ENCODE data around the gene ZNF516.
A peak's percentile ranks its signal among the peaks of the same experiment; 100 is the strongest.

The ZNF516 gene

GRCh38 chr18:76395609-76396008, 99.4 kb downstream of the ZNF516 start:
- H3K9me3 ChIP-seq (ENCODE audit: control insufficient read depth, low read length) = no peaks in the 10 kb centered on the region
- no peak overlapping the region for H2BK12ac ChIP-seq (ENCODE audit: low read length in 2 of 2)
- peak overlapping the region in 1 of 2 experiments; percentile 24 for H3K4me3 ChIP-seq (ENCODE audit: insufficient read depth in 1 of 2, low read depth in 1 of 2, low read length in 2 of 2)
- no peak overlapping the region for H2AK5ac ChIP-seq (ENCODE audit: low read length, severe bottlenecking)
- no peak overlapping the region for H2BK15ac ChIP-seq (ENCODE audit: low read depth, poor library complexity, severe bottlenecking)
- H3K79me1 ChIP-seq (replicated peaks; ENCODE audit: low read length, poor library complexity, severe bottlenecking) = peaks cover 32% of the 10 kb centered on the region
- H3K4ac ChIP-seq (ENCODE audit: low read depth in 1 of 2, low read length in 2 of 2) = no peak overlapping the region
- no peak overlapping the region for H3K27ac ChIP-seq (ENCODE audit: low read length, poor library complexity, severe bottlenecking)
- no peak for DNase-seq
- H3K36me3 ChIP-seq (ENCODE audit: control insufficient read depth in 1 of 2, insufficient read depth in 2 of 2, low read depth in 1 of 2, low read length in 2 of 2) = peaks cover 4 to 15% of the 10 kb centered on the region in 2 experiments
- no peak overlapping the region for H3K4me2 ChIP-seq (ENCODE audit: low read length, poor library complexity, severe bottlenecking)
- no peak overlapping the region for H3K14ac ChIP-seq (ENCODE audit: low read length in 2 of 2)
- no peak overlapping the region for H2BK5ac ChIP-seq (ENCODE audit: low read depth, low read length, poor library complexity, severe bottlenecking)
- H3K18ac ChIP-seq (ENCODE audit: low read depth in 1 of 2, low read length in 2 of 2) = no peak overlapping the region
- no peak overlapping the region for H3K9ac ChIP-seq (ENCODE audit: low read length)
- WGBS = 94% methylated on average over 20 of the region's 20 CpGs
- H3K4me1 ChIP-seq (ENCODE audit: control insufficient read depth, insufficient read depth, low read depth, low read length) = peaks cover 13% of the 10 kb centered on the region
- no peak overlapping the region for H2AFZ ChIP-seq (ENCODE audit: low read depth, low read length)
- H4K91ac ChIP-seq (ENCODE audit: low read length) = no peak overlapping the region
- H3K23ac ChIP-seq (ENCODE audit: low read length in 2 of 2) = no peak overlapping the region
- no peak overlapping the region for H4K8ac ChIP-seq (ENCODE audit: low read length)
- H3K27me3 ChIP-seq (ENCODE audit: control insufficient read depth in 1 of 2, insufficient read depth in 1 of 2, low read length in 2 of 2) = no peaks in the 10 kb centered on the region
- H2BK120ac ChIP-seq (ENCODE audit: low read depth, low read length) = no peak overlapping the region

GRCh38 chr18:76394780-76395476, 100.1 kb downstream of the ZNF516 start:
- H3K4me3 ChIP-seq (ENCODE audit: insufficient read depth in 1 of 2, low read depth in 1 of 2, low read length in 2 of 2) = no peak overlapping the region
- no peak overlapping the region for H4K8ac ChIP-seq (ENCODE audit: low read length)
- no peaks in the 10 kb centered on the region for H3K27me3 ChIP-seq (ENCODE audit: control insufficient read depth in 1 of 2, insufficient read depth in 1 of 2, low read length in 2 of 2)
- 92% methylated on average over 12 of the region's 15 CpGs for WGBS
- peaks cover 17% of the 10 kb centered on the region for H3K4me1 ChIP-seq (ENCODE audit: control insufficient read depth, insufficient read depth, low read depth, low read length)
- no peak overlapping the region for H4K91ac ChIP-seq (ENCODE audit: low read length)
- H2AFZ ChIP-seq (ENCODE audit: low read depth, low read length) = no peak overlapping the region
- no peak overlapping the region for H3K27ac ChIP-seq (ENCODE audit: low read length, poor library complexity, severe bottlenecking)
- DNase-seq = no peak
- H3K36me3 ChIP-seq (ENCODE audit: control insufficient read depth in 1 of 2, insufficient read depth in 2 of 2, low read depth in 1 of 2, low read length in 2 of 2) = peaks cover 4 to 18% of the 10 kb centered on the region in 2 experiments
- no peak overlapping the region for H3K4ac ChIP-seq (ENCODE audit: low read depth in 1 of 2, low read length in 2 of 2)
- H2AK5ac ChIP-seq (ENCODE audit: low read length, severe bottlenecking) = no peak overlapping the region
- no peak overlapping the region for H3K23ac ChIP-seq (ENCODE audit: low read length in 2 of 2)
- H2BK120ac ChIP-seq (ENCODE audit: low read depth, low read length) = no peak overlapping the region
- H3K79me1 ChIP-seq (replicated peaks; ENCODE audit: low read length, poor library complexity, severe bottlenecking) = peaks cover 36% of the 10 kb centered on the region
- H3K14ac ChIP-seq (ENCODE audit: low read length in 2 of 2) = no peak overlapping the region
- H3K9ac ChIP-seq (ENCODE audit: low read length) = no peak overlapping the region
- no peak overlapping the region for H2BK5ac ChIP-seq (ENCODE audit: low read depth, low read length, poor library complexity, severe bottlenecking)
- H3K18ac ChIP-seq (ENCODE audit: low read depth in 1 of 2, low read length in 2 of 2) = no peak overlapping the region
- no peak overlapping the region for H2BK12ac ChIP-seq (ENCODE audit: low read length in 2 of 2)
- H2BK15ac ChIP-seq (ENCODE audit: low read depth, poor library complexity, severe bottlenecking) = no peak overlapping the region
- no peak overlapping the region for H3K4me2 ChIP-seq (ENCODE audit: low read length, poor library complexity, severe bottlenecking)
- H3K9me3 ChIP-seq (ENCODE audit: control insufficient read depth, low read length) = no peaks in the 10 kb centered on the region

- Histone ChIP-seq H2AK5ac (ENCODE audit: low read length, severe bottlenecking) (no peak overlapping the region), H3K4ac (ENCODE audit: low read depth in 1 of 2, low read length in 2 of 2) (no peak overlapping the region), H3K79me1 (replicated peaks; ENCODE audit: low read length, poor library complexity, severe bottlenecking) (peaks cover 53% of the 10 kb centered on the region), H3K36me3 (ENCODE audit: control insufficient read depth in 1 of 2, insufficient read depth in 2 of 2, low read depth in 1 of 2, low read length in 2 of 2) (peaks cover 4 to 23% of the 10 kb centered on the region in 2 experiments), H2BK15ac (ENCODE audit: low read depth, poor library complexity, severe bottlenecking) (no peak overlapping the region), H2BK5ac (ENCODE audit: low read depth, low read length, poor library complexity, severe bottlenecking) (no peak overlapping the region), H2AFZ (ENCODE audit: low read depth, low read length) (no peak overlapping the region), H4K8ac (ENCODE audit: low read length) (peak overlapping the region; percentile 8), H3K14ac (ENCODE audit: low read length in 2 of 2) (no peak overlapping the region), H3K4me1 (ENCODE audit: control insufficient read depth, insufficient read depth, low read depth, low read length) (peaks cover 10% of the 10 kb centered on the region), H2BK12ac (ENCODE audit: low read length in 2 of 2) (no peak overlapping the region), H3K4me2 (ENCODE audit: low read length, poor library complexity, severe bottlenecking) (no peak overlapping the region), H3K27ac (ENCODE audit: low read length, poor library complexity, severe bottlenecking) (no peak overlapping the region), H2BK120ac (ENCODE audit: low read depth, low read length) (no peak overlapping the region), H3K9ac (ENCODE audit: low read length) (no peak overlapping the region), H4K91ac (ENCODE audit: low read length) (no peak overlapping the region), H3K23ac (ENCODE audit: low read length in 2 of 2) (peak overlapping the region in 1 of 2 experiments; percentile 14), H3K4me3 (ENCODE audit: insufficient read depth in 1 of 2, low read depth in 1 of 2, low read length in 2 of 2) (no peak overlapping the region), H3K27me3 (ENCODE audit: control insufficient read depth in 1 of 2, insufficient read depth in 1 of 2, low read length in 2 of 2) (no peaks in the 10 kb centered on the region), H3K18ac (ENCODE audit: low read depth in 1 of 2, low read length in 2 of 2) (no peak overlapping the region), H3K9me3 (ENCODE audit: control insufficient read depth, low read length) (no peaks in the 10 kb centered on the region)
- no peak for DNase-seq
- 92% methylated on average over 4 of the region's 5 CpGs for WGBS
These were observed 102.7 kb downstream of the ZNF516 start for GRCh38 chr18:76392349-76392748.

- no peaks in the 10 kb centered on the region for H3K27me3 ChIP-seq (ENCODE audit: control insufficient read depth in 1 of 2, insufficient read depth in 1 of 2, low read length in 2 of 2)
- no peak overlapping the region for H3K23ac ChIP-seq (ENCODE audit: low read length in 2 of 2)
- H3K4ac ChIP-seq (ENCODE audit: low read depth in 1 of 2, low read length in 2 of 2) = no peak overlapping the region
- H4K91ac ChIP-seq (ENCODE audit: low read length) = no peak overlapping the region
- H3K9me3 ChIP-seq (ENCODE audit: control insufficient read depth, low read length) = no peaks in the 10 kb centered on the region
- no peak overlapping the region for H3K18ac ChIP-seq (ENCODE audit: low read depth in 1 of 2, low read length in 2 of 2)
- H3K4me1 ChIP-seq (ENCODE audit: control insufficient read depth, insufficient read depth, low read depth, low read length) = peaks cover 13% of the 10 kb centered on the region
- H3K36me3 ChIP-seq (ENCODE audit: control insufficient read depth in 1 of 2, insufficient read depth in 2 of 2, low read depth in 1 of 2, low read length in 2 of 2) = peaks cover 4 to 29% of the 10 kb centered on the region in 2 experiments
- H2BK5ac ChIP-seq (ENCODE audit: low read depth, low read length, poor library complexity, severe bottlenecking) = no peak overlapping the region
- H3K9ac ChIP-seq (ENCODE audit: low read length) = no peak overlapping the region
- peaks cover 55% of the 10 kb centered on the region for H3K79me1 ChIP-seq (replicated peaks; ENCODE audit: low read length, poor library complexity, severe bottlenecking)
- H3K14ac ChIP-seq (ENCODE audit: low read length in 2 of 2) = peak overlapping the region in 1 of 2 experiments; percentile 1
- no peak overlapping the region for H2BK120ac ChIP-seq (ENCODE audit: low read depth, low read length)
- no peak overlapping the region for H2BK15ac ChIP-seq (ENCODE audit: low read depth, poor library complexity, severe bottlenecking)
- no peak overlapping the region for H2AK5ac ChIP-seq (ENCODE audit: low read length, severe bottlenecking)
- H3K4me2 ChIP-seq (ENCODE audit: low read length, poor library complexity, severe bottlenecking) = no peak overlapping the region
- DNase-seq = no peak
- H2BK12ac ChIP-seq (ENCODE audit: low read length in 2 of 2) = no peak overlapping the region
- 97% methylated on average over 19 of the region's 19 CpGs for WGBS
- H2AFZ ChIP-seq (ENCODE audit: low read depth, low read length) = no peak overlapping the region
- no peak overlapping the region for H3K27ac ChIP-seq (ENCODE audit: low read length, poor library complexity, severe bottlenecking)
- H4K8ac ChIP-seq (ENCODE audit: low read length) = no peak overlapping the region
- no peak overlapping the region for H3K4me3 ChIP-seq (ENCODE audit: insufficient read depth in 1 of 2, low read depth in 1 of 2, low read length in 2 of 2)
These were observed 103.3 kb downstream of the ZNF516 start for GRCh38 chr18:76391746-76392145.
